ENCODE data around the gene MAGOHB.
"Not testable (repeated sequence)": the region's sequence is repeated elsewhere in the genome, so short reads cannot be mapped to it uniquely, and the experiment has no call there.

Gene MAGOHB

DNA sequence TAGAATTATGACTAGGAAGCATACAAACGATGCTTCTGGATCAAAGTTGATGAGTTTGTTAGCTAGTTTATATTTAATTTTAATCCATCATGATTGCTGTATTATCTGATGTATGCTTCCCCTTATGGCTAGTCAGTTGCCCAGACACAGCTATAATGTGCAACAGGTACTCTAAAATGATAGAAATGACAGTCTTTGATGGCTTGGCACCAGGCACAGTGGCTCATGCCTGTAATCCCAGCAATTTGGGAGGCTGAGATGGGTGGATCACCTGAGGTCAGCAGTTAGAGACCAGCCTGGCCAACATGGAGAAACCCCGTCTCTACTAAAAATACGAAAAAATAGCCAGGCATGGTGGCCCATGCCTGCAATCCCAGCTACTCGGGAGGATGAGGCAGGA, 2.2 kb downstream of the MAGOHB start:
- not testable (repeated sequence) for DNase-seq

GRCh38 chr12:10610188-10610587, 3.2 kb downstream of the MAGOHB start:
- DNase-seq: no peak

GRCh38 chr12:10607885-10608458, 5.4 kb downstream of the MAGOHB start:
- DNase-seq: no peak

DNA sequence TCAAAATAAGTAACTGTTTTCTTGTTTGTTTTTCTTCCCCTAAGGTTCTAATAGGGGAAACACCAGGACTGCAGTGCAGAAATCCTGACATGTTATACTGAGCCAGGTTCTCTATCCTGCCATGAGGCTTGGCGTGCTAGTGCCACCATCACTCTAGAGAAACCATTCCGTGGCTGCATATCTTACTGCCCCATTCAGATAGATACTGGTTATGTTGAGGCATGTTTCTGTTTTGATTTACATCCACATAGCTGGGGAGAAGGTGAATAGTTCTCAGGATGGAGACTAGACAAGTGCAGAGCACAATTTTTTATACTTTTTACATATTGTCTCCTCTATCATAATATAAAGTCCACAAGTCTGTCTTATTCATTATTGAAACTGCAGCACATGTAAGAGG, 11.5 kb downstream of the MAGOHB start:
- DNase-seq: no peak

DNA sequence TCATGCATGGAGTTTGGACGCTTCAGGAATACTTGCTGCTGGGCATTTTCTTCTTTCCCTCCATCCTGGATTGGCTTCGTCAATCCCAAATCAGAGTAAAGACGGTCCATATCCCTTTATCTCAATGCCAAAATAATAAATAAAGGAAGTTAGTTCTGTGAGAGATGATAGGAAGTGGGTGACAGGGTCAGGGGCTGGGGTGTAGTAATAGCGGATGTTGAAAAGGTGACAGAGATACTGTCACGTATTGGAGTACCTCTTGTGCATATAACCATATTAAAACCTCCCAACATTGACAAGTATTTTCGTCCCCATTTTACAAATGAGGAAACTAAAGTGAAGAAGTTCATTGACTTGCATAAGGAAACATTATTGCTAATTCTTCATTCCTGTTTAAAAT, 12.4 kb downstream of the MAGOHB start:
- no peak for DNase-seq

DNA sequence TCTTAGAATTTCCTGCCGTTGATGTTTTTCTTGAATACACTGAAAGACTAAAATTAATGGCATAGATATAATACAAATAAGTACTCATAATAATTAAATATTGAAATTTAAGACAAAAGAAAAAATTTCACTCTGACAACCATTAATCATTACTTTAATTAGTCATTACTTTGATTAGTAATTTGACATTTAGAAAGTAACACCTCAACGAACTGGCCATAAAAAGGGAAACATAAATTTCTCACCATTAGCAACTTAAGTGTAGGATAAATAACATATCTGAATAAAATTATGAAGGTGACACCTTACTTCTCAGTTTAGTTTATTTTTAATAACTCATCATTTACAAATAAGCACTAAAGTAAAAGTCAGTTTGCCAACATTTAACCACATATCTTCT, 17.5 kb downstream of the MAGOHB start:
- DNase-seq: no peak

DNA sequence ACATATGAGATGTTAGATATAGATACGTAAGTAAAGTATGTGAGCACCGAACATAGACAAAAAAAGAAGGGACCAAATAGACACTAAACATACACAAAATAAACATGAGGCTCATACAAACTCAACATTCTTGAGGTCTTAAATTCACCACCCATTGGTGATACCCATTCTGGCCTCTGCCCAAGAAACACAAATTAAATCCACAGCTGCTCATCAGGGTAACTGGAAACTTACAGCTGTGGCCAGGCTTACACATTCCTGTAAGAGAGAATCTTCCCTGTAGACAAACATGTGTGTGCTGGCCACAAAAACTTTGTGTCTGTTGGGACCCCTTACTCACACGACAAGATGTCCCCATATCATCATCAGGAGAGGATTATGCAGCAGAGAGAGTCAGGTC, 22.4 kb downstream of the MAGOHB start:
- no peak for DNase-seq

GRCh38 chr12:10584415-10584814, 29.0 kb downstream of the MAGOHB start:
- DNase-seq: no peak

DNA sequence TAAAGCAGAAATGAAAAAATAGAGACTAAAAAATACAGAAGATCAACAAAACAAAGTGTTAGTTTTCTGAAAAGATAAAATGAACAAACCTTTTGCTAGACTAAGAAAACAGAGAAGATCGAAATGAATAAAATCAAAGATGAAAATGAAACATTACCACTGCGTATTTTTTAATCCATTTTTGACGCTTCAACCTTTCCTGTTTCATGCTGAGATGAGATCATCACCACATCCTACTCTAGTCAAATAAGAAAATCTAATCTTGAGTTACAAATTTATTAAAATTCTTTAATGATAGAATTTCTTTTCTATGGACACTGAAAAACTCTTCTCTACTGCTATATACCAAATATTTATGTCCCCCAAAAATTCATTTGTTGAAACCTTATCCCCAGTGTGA, 30.7 kb downstream of the MAGOHB start:
- no peak for DNase-seq

GRCh38 chr12:10582133-10582532, 31.3 kb downstream of the MAGOHB start:
- not testable (repeated sequence) for DNase-seq

GRCh38 chr12:10574307-10574706, 39.1 kb downstream of the MAGOHB start:
- no peak for DNase-seq

DNA sequence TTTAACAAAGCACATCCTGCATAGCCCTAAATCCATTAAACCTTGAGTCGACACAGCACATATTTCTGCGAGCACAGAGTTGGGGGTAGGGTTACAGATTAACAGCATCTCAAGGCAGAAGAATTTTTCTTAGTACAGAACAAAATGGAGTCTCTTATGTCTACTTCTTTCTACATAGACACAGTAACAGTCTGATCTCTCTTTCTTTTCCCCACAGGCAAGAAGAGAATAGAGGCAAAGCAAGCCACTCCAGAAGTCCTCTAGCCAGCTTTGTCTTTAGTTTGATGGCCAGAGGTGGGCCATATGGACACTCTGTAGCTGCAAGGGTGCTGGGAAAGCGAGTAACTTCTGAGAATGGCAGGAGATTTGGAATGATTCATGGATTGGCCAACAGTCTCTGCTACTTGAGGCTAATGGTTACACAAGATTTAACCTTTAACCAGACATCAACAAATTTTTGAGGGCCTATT, 41.4 kb downstream of the MAGOHB start:
- not testable (repeated sequence) for DNase-seq

DNA sequence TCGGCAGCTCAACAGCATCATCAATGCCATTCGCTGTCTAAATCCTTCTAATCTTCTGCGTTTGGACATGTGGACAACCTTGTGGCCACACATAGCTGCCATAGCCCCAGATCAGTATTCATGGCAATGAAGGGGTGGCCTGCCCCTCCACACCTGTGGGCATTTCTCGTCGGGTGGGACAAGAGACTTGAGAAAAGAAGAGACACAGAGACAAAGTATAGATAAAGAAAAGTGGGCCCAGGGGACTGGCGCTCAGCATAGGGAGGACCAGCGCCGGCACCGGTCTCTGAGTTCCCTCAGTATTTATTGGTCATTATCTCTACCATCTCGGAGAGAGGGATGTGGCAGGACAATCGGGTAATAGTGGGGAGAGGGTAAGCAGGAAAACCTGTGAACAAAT, 42.3 kb downstream of the MAGOHB start:
- DNase-seq: no peak

GRCh38 chr12:10567813-10568212, 45.6 kb downstream of the MAGOHB start:
- DNase-seq: no peak

DNA sequence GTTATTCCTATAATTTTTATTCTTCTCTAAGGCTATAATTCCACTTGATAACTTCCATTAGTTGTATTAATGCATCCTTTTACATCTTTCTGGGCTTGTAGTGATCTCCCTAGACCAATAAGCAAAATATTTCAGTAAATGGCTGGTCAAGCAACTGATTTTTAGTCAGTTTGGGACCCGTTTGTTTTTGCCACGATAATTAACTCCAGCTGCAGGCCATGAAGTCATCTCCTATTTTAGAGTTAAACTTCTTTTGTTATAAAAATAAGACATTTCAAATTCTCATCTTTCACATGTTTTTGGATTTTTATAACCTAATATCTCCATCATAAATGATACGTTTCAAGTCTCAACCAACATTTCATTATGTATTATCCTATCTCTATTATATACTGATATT, 49.4 kb downstream of the MAGOHB start:
- no peak for DNase-seq

- no peak for DNase-seq
Observed at GRCh38 chr12:10563002-10563401, 50.4 kb downstream of the MAGOHB start.

- DNase-seq: peak; percentile 4
Observed at GRCh38 chr12:10562306-10562933, 51.0 kb downstream of the MAGOHB start.

DNA sequence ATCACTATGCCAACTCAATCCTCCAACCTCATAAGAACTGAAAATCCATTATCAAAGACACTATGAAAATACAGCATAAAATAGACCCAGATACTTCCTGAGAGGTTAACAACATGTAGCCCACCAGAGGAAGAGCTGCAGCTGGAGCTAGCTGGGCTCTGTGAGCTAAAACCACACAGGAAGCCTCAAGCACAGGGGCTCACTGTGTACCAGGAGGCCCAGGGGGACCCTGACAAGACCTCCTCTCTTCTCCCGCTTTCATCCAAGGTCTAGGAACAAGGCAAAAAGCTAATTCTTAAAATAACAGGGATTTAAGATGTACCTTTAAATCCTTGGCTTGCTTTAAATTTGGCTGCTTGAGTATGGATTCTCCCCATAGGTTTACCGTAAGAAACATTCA, 54.2 kb downstream of the MAGOHB start:
- no peak for DNase-seq

DNA sequence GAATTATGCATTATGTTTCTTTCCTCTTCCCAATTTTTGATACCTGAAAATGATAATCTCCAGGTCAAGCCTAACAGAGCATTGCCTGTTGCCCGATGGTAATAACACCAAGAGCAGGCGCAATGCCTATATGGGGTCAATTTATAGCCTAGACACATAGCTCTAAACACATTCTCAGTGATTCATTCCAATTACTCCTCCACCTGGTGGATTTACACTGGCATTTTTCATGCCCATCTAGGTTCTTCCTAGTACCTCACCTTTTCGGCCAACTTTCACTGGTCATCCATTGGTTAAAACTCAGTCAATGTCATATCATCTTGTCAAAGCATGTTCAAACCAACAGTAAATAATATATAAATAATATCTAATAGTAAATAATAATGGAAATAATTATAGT, 54.6 kb downstream of the MAGOHB start:
- no peak for DNase-seq

- no peak for DNase-seq
Observed at GRCh38 chr12:10558301-10558700, 55.1 kb downstream of the MAGOHB start.

DNA sequence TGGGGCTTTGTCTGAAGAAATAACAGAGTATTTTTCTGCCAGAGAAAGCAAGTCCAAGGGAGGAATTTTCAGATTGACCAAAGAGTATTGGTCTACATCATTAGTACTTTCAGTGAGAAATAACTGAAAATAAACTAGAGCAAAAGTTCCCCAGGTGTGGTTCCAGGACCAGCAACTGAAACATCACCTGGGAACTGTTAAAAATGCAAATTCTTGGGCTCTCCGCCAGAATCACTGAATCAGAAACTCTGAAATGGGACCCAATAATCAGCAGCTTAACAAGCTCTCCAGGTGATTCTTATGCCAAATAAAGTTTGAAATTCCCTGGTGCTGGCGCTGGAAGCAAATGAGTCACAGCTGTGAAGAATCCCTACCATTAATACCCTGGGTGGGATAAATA, 55.6 kb downstream of the MAGOHB start:
- DNase-seq: no peak

GRCh38 chr12:10557329-10557728, 56.1 kb downstream of the MAGOHB start:
- DNase-seq: no peak

- DNase-seq: no peak
Observed at GRCh38 chr12:10554756-10555481, 58.5 kb downstream of the MAGOHB start.

GRCh38 chr12:10554228-10554755, 59.1 kb downstream of the MAGOHB start:
- DNase-seq: no peak
